ENCODE results near the gene SLAMF9.

SLAMF9 gene

DNA sequence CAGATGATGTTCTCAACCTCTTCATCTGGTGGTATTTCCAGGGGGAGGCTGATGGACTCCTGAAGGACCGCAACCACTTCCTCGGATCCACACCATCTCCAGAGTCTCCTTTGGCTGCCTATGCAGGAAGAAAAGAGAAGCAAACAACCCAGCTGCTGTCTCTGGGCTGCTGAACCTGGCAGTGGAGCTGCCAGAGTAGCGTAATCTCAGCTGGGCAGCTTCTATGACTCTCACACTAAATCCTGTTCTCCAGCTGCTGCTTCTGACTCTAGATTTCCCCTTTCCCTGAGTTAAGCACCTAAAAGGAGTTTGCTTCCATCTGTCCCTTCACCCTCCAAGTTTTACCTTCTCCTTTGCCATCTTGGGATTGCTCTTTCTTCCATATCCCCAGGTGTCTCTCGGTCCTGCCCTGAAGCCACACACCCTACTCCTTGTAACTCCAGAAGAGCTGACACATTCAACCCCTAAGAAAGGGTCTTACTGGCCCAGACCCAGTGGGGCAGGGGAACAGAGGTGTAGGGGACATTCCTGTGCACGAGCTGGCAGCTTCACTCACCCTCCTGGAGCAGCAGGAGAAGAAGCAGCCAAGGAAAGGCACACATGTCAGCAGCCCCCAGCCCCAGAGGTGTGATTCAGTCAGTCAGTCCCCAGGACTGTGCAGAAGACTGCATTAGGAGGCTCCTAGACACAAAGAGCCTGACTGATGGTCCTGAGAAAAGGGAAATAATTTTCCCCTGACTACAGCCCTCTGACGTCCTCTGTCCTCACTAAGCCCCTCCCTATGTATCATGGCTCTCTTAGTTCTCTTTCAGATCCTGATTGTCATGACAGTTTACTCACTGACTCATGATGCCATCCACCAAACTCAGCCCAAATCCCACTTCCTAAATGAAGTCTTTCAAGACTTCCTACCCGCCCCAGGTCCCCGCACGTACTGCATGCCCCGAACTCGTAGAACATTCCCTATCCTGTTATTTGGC lies at the start of gene SLAMF9:
Gene SLAMF9 (minus strand): TSS at position 702 of the 980 bp plus-strand sequence. CDS start 100 bp downstream, at position 602.
- no peak for DNase-seq (ENCODE audit: low spot score)

DNA sequence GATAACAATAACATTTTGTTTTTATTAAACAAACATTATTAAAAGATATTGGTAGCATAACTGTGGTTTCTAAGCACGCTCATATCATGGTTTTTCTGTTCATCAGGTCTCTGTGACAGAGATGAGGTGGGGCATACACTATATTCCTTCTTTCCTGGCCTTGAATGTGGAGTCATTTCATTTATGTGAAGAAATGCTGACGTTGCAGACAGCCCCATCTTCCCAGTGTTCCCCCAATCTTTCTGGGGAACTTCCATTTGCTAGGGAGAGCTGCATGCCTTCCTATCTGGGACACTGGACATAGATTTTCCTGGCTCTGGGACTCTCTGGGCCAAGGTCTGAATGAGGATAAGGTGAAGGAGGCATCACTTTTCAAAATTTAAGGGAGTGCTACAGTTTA lies 47.4 kb upstream of the SLAMF9 start:
- DNase-seq (ENCODE audit: low spot score), result no peak

DNA sequence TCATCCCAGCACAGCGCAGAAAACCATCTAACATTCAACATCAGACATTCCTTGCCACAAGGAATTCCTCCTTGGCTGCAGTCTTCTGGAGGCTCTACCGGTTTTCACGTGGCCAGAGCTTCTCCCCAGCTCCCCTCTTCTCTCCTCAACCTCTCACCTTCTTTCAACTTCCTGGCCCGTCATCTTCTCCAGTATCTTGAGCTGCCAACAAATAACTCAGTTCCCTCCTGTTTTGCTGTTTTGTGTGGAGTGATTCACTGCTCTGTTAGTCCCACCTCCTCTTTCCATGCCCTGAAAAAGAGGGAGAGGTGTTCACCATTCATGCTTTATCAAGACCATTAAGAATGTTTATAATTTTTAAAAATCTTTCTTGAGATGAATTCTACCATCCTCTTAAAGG lies 45.2 kb upstream of the SLAMF9 start:
- DNase-seq (ENCODE audit: low spot score), result no peak

DNA sequence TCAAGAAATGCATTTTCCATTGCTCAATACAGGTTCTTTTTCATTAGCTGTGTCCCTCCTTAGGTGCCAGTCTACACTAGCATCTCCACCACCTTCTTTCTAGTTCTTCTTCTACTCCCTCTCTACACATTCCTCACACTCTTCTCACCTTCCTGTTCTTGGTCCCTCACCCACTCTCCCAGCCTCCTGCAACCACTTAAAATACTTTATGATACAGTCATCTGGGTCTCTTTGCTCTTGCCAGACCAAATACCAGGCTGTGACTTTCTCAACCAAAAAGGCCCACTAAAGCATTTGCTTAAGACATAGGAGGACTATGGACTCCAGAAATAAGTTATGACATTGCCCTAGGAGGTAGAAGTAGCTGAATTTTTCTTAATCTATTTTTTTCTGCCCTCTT lies 42.6 kb upstream of the SLAMF9 start:
- DNase-seq (ENCODE audit: low spot score), result no peak

DNA sequence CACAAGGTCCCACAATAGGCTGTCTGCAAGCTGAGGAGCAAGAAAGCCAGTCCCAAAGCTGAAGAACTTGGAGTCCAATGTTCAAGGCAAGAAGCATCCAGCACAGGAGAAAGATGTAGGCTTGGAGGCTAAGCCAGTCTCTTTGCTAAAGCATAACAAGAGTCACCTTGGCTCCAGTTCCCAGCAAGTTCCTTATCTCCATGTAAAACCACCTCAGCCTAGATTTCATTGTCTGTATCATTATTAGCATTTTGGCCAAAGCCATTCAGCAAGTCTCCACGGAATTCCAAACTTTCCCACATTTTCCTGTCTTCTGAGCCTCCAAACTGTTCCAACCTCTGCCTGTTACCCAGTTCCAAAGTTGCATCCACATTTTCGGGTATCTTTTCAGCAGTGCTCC lies 40.9 kb upstream of the SLAMF9 start:
- no peak for DNase-seq (ENCODE audit: low spot score)

DNA sequence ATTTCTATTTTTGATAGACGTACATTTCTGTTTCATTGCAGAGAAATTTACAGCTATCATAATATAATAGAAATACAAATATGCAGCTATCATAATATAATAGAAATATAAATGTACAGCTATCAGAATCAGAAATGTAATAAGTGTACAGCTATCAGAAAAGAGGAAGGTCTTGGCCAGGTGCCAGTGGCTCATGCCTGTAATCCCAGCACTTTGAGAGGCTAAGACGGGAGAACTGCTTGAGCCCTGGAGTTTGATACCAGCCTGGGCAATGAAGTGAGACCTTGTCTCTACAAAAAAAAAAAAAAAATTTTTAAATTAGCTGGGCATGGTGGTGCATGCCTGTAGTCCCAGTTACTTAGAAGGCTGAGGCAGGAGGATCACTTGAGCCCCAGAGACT lies 39.9 kb upstream of the SLAMF9 start:
- DNase-seq (ENCODE audit: low spot score), result no peak

DNA sequence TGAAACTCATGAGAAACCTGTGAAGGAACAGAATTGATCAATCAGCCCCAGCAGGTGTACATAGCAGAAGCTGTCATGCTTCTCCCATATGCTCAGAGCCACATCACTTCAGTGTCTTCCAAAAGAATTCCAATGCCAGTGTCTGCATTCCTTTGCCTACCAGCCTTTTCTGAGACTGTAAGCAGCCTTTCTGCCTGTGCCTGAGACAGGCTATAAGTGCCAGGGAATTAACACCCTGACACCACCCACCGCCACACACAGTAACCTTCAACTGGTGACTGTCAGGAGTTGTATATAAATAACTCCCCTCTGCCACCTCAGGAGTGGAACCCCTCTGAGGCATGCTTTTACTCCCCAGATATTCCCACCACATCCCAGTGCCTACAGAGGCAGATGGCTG lies 38.1 kb upstream of the SLAMF9 start:
- no peak for DNase-seq (ENCODE audit: low spot score)

DNA sequence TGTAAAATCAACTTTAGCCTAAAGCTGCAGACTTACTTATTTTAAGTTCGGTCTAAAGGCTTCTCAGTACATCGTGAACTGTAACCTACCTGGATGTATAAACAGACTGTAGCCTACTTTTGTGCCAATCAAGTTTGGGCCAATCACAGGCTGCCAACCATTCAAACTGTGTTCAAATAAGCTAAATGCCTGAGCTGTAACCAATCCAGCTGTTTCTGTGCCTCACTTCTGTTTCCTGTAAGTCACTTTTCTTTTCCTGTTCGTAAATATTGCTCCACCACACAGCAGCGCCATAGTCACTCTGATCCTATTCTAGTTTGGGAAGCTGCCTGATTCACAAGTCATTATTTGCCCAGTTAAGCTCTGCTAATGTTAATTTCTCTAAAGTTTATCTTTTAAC lies 37.5 kb upstream of the SLAMF9 start:
- DNase-seq (ENCODE audit: low spot score), result no peak

DNA sequence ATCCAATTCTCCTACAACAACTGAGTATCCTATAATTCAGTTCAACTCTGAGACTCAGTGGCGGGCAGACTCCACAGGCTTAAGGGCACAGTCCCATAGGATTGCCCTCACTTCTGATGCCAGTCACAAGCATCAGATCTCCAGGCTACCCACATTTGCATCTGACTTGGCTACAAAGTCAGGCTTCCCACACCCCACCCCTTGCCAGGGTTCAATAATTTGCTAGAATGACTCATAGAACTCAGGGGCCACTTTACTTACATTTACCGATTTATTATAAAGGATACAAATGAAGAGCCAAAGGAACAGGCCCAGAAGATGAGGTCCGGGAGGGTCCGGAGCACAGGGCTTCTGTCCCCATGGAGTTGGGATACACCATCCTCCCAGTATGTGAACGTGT lies 36.0 kb upstream of the SLAMF9 start:
- no peak for DNase-seq (ENCODE audit: low spot score)

DNA sequence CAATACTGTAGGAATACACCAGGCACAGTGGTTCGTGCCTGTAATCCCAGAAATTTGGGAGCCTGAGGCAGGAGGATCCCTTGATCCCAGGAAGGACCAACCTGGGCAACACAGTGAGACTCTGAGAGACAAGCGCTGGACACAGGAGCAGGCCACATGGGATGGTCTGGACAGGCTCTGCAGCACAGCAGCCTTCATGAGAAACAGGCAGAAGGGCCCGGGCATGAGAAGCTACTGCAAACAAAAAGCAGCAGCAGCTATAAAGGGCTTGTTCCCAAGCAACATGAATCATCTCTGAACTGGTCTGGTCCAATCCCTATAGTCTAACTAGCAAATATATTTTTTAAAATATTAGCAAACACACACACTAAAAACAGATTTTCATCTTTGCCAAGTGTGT lies 35.5 kb upstream of the SLAMF9 start:
- DNase-seq (ENCODE audit: low spot score), result no peak

DNA sequence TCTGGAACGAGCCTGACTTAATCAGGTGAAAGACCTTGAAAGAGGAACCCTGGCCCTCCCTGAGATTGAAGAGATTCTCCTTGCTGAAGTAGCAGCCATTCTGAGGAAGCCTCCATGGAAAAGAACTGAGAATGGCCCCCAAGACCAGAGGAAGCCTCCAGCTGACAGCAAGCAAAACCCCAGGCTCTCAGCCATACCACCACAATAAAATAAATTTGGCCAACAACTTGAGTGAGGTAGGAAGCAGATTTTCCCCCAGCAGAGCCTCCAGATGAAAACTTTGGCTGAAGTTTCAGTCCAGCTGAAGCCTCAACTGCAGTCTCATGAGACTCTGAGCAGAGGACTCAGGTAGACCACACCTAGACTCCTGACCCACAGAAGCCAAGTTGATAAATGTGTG lies 34.0 kb upstream of the SLAMF9 start:
- DNase-seq (ENCODE audit: low spot score), result no peak

DNA sequence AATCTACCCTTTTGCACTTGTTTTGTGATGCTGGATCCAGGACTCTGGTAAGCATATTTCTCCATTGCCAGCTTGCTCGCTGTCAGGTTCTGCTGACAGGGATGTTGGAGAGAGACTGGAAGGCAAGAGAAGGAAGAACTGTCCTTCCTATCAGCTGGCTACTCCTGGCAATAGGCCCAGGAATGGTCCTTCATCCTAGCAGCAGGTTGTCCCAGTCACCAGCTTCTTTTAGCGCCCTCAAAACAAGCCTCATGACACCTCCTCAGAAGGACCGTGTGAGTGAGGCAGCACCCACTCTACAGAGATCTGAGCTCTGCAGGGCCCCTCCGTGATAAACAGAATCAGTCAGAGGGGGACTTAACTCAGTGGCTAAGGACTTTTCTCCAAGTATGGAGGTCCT lies 33.1 kb upstream of the SLAMF9 start:
- no peak for DNase-seq (ENCODE audit: low spot score)

DNA sequence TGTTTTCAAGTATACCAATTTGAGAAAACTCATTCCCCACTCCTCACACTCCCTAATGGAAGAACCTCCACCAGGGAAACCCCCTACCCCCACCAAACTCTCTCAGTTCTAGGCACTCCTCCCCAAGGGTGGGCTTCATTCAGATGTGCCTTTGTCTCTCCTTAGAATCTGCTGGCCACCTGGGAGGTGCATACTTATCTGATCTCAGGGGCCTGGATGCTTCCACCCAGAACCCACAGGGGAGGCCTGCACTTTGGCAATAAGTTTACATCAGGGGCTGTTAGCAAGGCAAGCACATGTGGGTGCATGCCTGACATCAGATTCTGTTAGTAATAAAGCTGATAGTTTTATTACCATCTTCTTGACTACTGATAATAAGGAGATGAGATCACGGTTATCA lies 32.5 kb upstream of the SLAMF9 start:
- no peak for DNase-seq (ENCODE audit: low spot score)

DNA sequence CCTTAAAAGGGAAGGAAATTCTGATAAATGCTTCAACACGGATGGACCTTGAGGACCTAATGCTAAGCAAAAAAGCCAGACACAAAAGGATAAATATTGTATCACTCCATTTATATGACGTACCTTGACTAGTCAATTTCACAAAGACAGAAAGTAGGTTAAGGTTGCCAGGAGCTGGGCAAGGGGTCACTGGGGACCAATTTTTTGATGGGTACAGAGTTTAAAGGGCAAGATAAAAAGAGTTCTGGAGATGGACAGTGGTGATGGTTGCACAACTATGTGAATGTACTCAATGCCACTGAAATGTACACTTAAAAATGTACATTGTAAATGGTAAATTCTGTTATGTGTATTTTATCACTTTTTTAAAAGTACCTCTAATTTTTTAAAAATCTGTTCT lies 32.1 kb upstream of the SLAMF9 start:
- DNase-seq (ENCODE audit: low spot score), result no peak

DNA sequence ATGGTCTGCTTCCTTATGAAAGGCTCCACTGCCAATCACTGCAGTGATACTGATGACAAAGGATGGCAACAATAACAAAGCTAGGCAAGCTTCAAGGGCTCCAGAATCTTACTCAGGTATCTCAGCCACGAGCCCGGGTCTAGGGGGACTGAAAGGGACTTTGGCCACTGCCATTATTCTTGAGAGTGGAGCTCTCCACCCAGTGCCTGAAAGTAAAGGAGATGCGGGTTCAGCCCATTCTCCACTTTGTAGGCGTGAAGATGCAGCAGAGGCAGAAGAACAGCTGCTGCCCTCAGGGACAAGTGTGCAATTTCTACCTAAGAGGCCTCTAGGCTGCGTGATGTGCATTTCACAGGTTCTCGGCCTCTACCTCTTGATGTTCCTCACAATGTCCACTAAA lies 31.4 kb upstream of the SLAMF9 start:
- DNase-seq (ENCODE audit: low spot score), result no peak

DNA sequence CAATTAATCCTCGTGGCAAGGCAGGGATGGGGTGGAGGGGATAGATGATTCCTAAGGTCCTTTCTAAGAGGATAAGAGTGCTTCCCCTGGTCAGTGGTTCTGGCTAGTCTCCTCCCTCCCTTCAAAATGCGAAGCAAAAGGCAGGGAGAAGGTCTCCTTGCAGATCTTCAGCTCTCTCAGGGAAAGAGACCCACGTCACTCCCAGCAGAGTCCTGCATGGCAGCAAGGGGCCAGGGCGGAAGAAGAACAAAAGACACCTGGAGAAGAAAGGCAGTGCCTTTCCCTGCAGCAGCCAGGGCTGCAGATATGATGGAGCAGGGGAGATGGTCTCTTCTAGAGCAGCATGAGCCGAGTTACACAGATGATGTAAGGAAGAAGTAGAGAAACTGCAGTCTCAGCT lies 29.6 kb upstream of the SLAMF9 start:
- DNase-seq (ENCODE audit: low spot score), result no peak

DNA sequence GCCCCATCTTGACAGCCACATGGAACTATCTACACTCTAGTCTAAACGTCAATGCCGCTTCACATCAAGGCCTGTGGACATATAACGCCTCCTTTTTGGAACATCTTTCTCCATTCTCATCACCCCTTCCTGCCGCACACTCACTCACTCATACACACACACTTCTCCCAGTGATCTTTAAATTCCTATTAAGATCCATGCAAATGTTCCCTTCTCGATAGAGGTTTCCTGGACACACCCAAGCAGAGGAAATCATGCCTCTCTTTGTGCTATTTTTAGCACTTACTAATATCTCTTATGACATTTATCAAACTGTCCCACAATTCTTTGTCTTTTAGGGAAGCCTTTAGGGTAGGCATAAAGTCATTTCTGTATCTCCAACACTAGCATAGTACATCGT lies 28.2 kb upstream of the SLAMF9 start:
- DNase-seq (ENCODE audit: low spot score), result no peak

DNA sequence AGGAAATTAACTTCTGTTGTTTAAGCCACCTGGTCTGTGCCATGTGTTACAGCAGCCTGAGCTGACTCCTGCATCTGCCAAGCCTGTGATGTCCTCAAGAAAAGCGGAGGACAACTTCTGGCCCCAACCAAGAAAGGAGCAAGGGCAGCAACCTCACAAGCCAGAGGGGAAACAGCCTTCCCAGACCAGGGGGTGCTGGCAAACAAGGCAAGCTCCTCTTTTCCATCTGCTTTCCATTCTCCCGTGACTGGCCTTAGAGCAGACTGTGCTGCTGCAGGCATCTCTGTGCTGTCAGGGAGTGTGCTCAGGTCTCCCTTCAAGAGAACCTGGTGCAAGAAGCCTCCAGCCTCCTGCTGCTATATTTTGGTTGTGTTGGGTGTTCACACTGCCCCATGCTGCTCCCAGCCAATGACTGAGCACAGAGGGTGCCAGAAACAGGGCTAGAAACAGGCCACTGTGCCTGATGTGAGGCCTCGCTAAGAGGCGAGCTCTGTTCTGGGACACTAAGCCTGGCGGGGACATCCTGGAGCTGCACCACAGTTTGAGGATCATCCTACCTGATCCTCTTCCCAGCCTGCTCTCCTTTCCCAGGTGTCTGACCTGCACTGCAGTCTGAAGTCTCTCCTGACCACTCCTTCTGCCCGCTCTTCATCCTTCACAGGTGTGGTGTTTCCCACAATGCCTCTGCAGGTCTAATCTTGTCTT lies 27.5 kb upstream of the SLAMF9 start:
- DNase-seq (ENCODE audit: low spot score), result no peak

DNA sequence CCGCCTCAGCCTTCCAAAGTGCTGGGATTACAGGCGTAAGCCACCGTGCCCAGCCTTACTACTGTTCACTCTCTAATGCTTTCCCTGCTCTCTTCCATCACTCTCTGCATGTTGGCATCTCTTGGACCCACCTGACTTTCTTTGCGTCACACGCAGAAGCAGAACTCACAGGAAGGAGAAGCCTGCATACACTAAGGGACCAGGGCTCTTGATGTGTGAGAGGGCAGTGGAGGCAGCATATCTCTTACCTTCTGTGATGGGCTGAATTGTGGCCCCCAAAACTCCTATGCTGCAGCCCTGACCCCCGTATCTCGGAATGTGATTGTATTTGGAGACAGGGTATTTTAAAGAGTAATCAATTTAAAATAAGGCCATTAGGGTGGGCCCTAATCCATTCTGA lies 26.7 kb upstream of the SLAMF9 start:
- DNase-seq (ENCODE audit: low spot score), result no peak

DNA sequence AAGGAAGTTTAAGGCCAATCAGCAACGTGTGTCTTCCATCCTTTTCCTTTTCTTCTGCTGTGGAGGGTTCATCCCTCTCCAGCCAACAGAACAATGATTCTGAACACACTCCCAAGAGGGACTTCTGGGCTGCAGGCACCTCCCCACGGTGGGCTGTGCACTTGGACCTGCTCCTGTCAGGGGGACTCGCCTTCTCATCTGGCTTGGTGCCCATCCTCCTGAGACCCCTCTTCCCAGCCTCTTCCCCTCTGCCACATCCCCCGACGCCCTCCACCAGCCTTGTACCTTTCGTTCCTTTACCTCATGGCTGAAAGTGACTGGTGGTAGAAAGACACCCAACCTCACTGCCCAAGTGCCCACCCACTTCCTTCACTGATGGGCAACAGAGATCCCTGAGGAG lies 26.0 kb upstream of the SLAMF9 start:
- no peak for DNase-seq (ENCODE audit: low spot score)

DNA sequence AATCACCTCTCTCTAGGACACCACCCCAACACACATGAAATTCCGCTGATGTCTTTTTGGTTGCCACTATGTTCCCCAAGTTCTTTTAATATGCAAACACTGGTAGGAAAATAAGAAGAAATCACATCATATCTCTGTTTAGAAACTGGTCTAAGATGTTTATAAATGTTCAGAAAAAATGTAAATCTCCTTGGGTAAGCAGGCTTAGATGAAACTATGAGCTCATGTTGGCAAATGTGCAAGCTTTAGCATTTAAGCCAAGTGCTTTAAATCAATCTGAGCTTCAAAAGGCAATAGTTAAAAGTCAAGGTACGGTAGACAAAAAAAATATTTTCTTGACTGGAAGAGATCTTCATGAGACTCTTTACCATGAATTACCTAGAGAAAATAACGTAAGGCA lies 25.2 kb upstream of the SLAMF9 start:
- DNase-seq (ENCODE audit: low spot score), result no peak

DNA sequence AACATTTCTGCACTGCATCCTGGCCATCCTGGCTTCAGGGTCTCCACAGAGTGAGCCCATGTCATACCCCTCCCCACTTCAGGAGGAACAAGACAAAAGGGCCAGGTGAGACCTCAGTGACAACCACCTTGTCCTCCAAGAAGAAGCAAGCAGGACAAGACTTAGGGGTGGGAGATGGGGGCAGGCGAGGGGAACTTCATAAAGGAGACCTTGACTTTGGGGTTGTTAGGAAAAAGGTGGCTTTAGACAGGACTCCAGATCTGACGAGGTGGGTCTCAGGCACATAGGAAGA lies 24.0 kb upstream of the SLAMF9 start:
- no peak for DNase-seq (ENCODE audit: low spot score)

DNA sequence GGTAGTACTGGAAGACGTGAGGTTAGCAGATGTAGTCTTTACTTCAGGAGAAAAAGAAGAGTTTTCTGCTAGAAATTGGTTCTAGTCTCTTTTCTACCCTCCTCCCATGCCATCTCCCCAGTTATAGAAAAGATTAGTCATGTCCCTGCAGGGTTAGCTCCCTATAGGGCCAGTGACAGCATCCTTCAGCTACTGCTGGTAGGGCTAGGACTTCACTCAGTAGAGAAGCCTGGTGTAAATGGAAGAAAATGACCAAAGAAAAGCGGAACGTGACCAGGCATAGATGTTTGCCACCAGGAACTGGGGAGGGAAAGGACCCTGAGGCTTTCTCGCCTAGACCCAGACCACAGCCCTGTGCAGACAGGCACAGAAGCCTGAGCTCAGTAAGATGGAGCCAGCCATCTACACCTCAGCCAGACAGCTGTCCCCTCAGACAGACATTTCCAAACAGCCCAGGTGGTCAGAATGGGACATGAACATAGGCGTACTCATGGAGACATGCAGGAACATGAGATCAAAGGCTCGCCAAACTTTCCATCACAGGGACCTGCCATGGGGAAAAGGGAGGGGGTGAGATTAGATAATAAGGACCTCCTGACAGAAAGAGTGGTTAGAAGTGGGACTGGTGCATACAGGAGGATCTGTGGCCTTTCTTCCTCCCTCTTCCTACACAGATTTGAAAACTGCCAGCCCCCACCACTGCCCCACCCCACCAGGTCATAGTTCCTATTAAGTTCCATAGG lies 23.5 kb upstream of the SLAMF9 start:
- no peak for DNase-seq (ENCODE audit: low spot score)

Measured in putamen (tissue), 1 donor.